Measurements from ENCODE around the gene SLC9A9.

SLC9A9 gene

GRCh38 chr3:143586576-143586975, 261.7 kb downstream of the SLC9A9 start:
- DNase-seq = no peak

- DNase-seq = no peak
These were observed 262.4 kb downstream of the SLC9A9 start for GRCh38 chr3:143585720-143586456.

- DNase-seq = no peak
These were observed 263.8 kb downstream of the SLC9A9 start for GRCh38 chr3:143584474-143584873.

- DNase-seq = no peak
These were observed 266.1 kb downstream of the SLC9A9 start for GRCh38 chr3:143581972-143582722.

GRCh38 chr3:143578810-143579435, 269.3 kb downstream of the SLC9A9 start:
- DNase-seq = no peak

GRCh38 chr3:143576568-143577270, 271.5 kb downstream of the SLC9A9 start:
- DNase-seq = no peak

- no peak for DNase-seq
These were observed 273.3 kb downstream of the SLC9A9 start for GRCh38 chr3:143574933-143575332.

- no peak for DNase-seq
These were observed 274.5 kb downstream of the SLC9A9 start for GRCh38 chr3:143573610-143574303.

- DNase-seq = no peak
These were observed 276.7 kb downstream of the SLC9A9 start for GRCh38 chr3:143571548-143571947.

- no peak for DNase-seq
These were observed 280.4 kb downstream of the SLC9A9 start for GRCh38 chr3:143567823-143568222.

GRCh38 chr3:143565951-143566350, 282.3 kb downstream of the SLC9A9 start:
- DNase-seq = no peak

- DNase-seq = no peak
These were observed 284.5 kb downstream of the SLC9A9 start for GRCh38 chr3:143563786-143564185.

- no peak for DNase-seq
These were observed 285.5 kb downstream of the SLC9A9 start for GRCh38 chr3:143562789-143563188.

GRCh38 chr3:143559296-143559695, 289.0 kb downstream of the SLC9A9 start:
- no peak for DNase-seq

- DNase-seq = no peak
These were observed 295.4 kb downstream of the SLC9A9 start for GRCh38 chr3:143552851-143553250.

- no peak for DNase-seq
These were observed 296.5 kb downstream of the SLC9A9 start for GRCh38 chr3:143551761-143552160.

GRCh38 chr3:143548861-143549497, 299.3 kb downstream of the SLC9A9 start:
- no peak for DNase-seq

GRCh38 chr3:143548393-143548792, 299.9 kb downstream of the SLC9A9 start:
- DNase-seq = no peak

- DNase-seq = no peak
These were observed 309.7 kb downstream of the SLC9A9 start for GRCh38 chr3:143538577-143538981.

GRCh38 chr3:143538061-143538460, 310.2 kb downstream of the SLC9A9 start:
- DNase-seq = no peak

GRCh38 chr3:143536817-143537535, 311.3 kb downstream of the SLC9A9 start:
- DNase-seq = no peak
